Stimulated activated CD4-positive, alpha-beta T cell treated with anti-CD3 and anti-CD28 coated beads, Interleukin-12 subunit alpha, Interleukin-12 subunit beta, amount 100 ng/mL, for 24 hours (primary cell): Measurements from ENCODE around the gene ITPKC.

Source experiments
- DNase-seq, 2 experiments: peaks; one replicate each; pipeline ENCODE4 v3.0.0-alpha.2; 2020; ENCODE audit warnings: low read depth in 2 of 2

ITPKC gene

GRCh38 chr19:40740747-40741146 lies 23.8 kb downstream of the ITPKC start:
- no peak for DNase-seq

- no peak for DNase-seq
Observed at GRCh38 chr19:40741527-40742390, 24.8 kb downstream of the ITPKC start.

GRCh38 chr19:40742477-40742876 lies 25.6 kb downstream of the ITPKC start:
- no peak for DNase-seq

- no peak for DNase-seq
Observed at GRCh38 chr19:40742886-40743285, 26.0 kb downstream of the ITPKC start.

- DNase-seq, result no peak
Observed at GRCh38 chr19:40743926-40744325, 27.0 kb downstream of the ITPKC start.

GRCh38 chr19:40744554-40745401 lies 27.9 kb downstream of the ITPKC start:
- DNase-seq, result no peak

- no peak for DNase-seq
Observed at GRCh38 chr19:40745402-40745780, 28.5 kb downstream of the ITPKC start.

GRCh38 chr19:40747536-40747935 lies 30.6 kb downstream of the ITPKC start:
- DNase-seq, result no peak

GRCh38 chr19:40750058-40750873 lies 33.4 kb downstream of the ITPKC start, which contains the start of gene ACTMAP:
ACTMAP (minus strand) TSS chr19:40750477; CDS start chr19:40749803, 674 bp downstream.
- DNase-seq, result peak; percentile 99 to 100

- DNase-seq, result peak; percentile 93 to 95
Observed at GRCh38 chr19:40750874-40751537, 34.1 kb downstream of the ITPKC start, which contains the start of gene SNRPA. SNRPA (plus strand) TSS chr19:40751203; CDS start chr19:40751409, 206 bp downstream.

- no peak for DNase-seq
Observed at GRCh38 chr19:40752257-40752781, 35.4 kb downstream of the ITPKC start.

GRCh38 chr19:40754611-40755247 lies 37.8 kb downstream of the ITPKC start:
- peak; percentile 44 to 67 for DNase-seq

GRCh38 chr19:40755248-40755624 lies 38.3 kb downstream of the ITPKC start:
- DNase-seq, result no peak

- no peak for DNase-seq
Observed at GRCh38 chr19:40755791-40756190, 38.9 kb downstream of the ITPKC start.

- no peak for DNase-seq
Observed at GRCh38 chr19:40756502-40757110, 39.7 kb downstream of the ITPKC start.

- DNase-seq, result no peak
Observed at GRCh38 chr19:40758491-40758890, 41.6 kb downstream of the ITPKC start.

- no peak for DNase-seq
Observed at GRCh38 chr19:40759352-40759751, 42.4 kb downstream of the ITPKC start.

GRCh38 chr19:40762754-40763470 lies 46.0 kb downstream of the ITPKC start:
- DNase-seq, result no peak

GRCh38 chr19:40763526-40763925 lies 46.6 kb downstream of the ITPKC start:
- DNase-seq, result no peak
